ENCODE results near the gene CFAP141.

GRCh38 chr1:154225370-154225769, 19.2 kb upstream of the CFAP141 start:
- TF ChIP-seq CTCF (IDR thresholded peaks at IDR 0.05) (no peak), EZH2 (IDR thresholded peaks at IDR 0.05) (no peak)
